ENCODE measurements around the gene PANK3.

DNA sequence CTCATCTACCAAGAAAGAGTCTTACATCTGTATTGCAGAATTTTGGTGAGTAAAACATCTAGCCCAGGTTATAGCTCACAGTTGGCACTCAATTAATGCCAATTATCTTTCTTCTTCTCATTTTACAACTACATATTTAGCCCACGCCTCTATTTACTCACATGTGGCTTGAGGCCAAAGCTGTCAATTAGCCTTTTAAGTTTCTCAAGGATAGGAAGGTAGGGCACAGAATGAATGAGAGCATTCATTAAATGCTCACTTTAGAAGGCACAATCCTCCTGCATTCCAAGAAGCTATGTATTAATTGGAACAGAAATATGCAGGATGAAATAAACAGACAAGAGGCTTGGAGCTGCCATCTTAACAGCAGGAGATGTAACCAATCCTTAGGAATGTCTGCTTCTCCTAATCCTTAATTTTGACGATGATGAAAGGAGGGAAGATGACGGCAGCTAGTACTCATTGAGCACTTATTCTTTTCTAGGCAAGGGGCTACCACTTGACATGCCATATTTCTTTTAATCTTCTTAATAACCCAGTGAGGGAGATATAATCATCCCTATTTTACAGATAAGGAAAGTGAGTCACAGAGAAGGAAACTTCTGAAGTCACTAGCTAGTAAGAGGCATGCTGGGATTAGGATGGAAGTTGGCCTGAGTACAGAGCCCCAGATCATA is 30.8 kb upstream of the PANK3 start:
- TF ChIP-seq, protein P1, sequence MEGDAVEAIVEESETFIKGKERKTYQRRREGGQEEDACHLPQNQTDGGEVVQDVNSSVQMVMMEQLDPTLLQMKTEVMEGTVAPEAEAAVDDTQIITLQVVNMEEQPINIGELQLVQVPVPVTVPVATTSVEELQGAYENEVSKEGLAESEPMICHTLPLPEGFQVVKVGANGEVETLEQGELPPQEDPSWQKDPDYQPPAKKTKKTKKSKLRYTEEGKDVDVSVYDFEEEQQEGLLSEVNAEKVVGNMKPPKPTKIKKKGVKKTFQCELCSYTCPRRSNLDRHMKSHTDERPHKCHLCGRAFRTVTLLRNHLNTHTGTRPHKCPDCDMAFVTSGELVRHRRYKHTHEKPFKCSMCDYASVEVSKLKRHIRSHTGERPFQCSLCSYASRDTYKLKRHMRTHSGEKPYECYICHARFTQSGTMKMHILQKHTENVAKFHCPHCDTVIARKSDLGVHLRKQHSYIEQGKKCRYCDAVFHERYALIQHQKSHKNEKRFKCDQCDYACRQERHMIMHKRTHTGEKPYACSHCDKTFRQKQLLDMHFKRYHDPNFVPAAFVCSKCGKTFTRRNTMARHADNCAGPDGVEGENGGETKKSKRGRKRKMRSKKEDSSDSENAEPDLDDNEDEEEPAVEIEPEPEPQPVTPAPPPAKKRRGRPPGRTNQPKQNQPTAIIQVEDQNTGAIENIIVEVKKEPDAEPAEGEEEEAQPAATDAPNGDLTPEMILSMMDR (IDR thresholded peaks at IDR 0.05): no peak
- no peak for TF ChIP-seq POLR2A (IDR thresholded peaks at IDR 0.05)

All from esophagus squamous epithelium (tissue), 4 donors.